Heart left ventricle (tissue), 16 donors: ENCODE data around the gene PROSER2. TPM values are rescaled to one million over a fixed set of nuclear protein-coding genes. Genes with fewer than 3 reads are reported as not detected.

ENCODE experiments used
- ATAC-seq, 4 donors: fragments of 200-7000 bp; cut with Tn5 transposase; one replicate each; pipeline ENCODE4 v1.9.1; 2020 to 2022; ENCODE audit warnings: moderate library complexity in 4 of 4, mild to moderate bottlenecking in 3 of 4, moderate number of reproducible peaks in 1 of 4
- DNase-seq, 5 donors: peaks; one replicate each; pipeline ENCODE4 v3.0.0-alpha.2; 2020
- H3K27ac ChIP-seq, 12 donors: fragments of 200-600 bp; sonication (generic) in 4 of 12; one replicate each; pipeline versions ENCODE4 v1.5.0 to v1.8.0; 2016 to 2022; ENCODE audit warnings: mild to moderate bottlenecking in 2 of 12
- H3K27me3 ChIP-seq, 9 donors: fragments of 200-600 bp; sonication (generic) in 2 of 9; one replicate each; pipeline versions ENCODE4 v1.5.1 to v1.8.0; 2016 to 2022; ENCODE audit warnings: mild to moderate bottlenecking in 3 of 9
- H3K36me3 ChIP-seq, 9 donors: fragments of 200-600 bp; sonication (generic) in 2 of 9; one replicate each; pipeline versions ENCODE4 v1.5.0 to v1.8.0; 2018 to 2022; ENCODE audit warnings: mild to moderate bottlenecking in 2 of 9
- H3K4me1 ChIP-seq, 12 donors: fragments of 200-600 bp; sonication (generic) in 4 of 12; one replicate each; pipeline versions ENCODE4 v1.5.0 to v1.8.0; 2016 to 2022; ENCODE audit warnings: mild to moderate bottlenecking in 3 of 12
- H3K4me3 ChIP-seq, 12 donors: fragments of 200-600 bp; sonication (generic) in 4 of 12; one replicate each; pipeline versions ENCODE4 v1.5.0 to v1.8.0; 2017 to 2022; ENCODE audit warnings: mild to moderate bottlenecking in 9 of 12, moderate library complexity in 4 of 12
- H3K9me3 ChIP-seq, 12 donors: fragments of 200-600 bp; sonication (generic) in 4 of 12; one replicate each; pipeline versions ENCODE4 v1.5.0 to v1.8.0; 2016 to 2022; ENCODE audit warnings: mild to moderate bottlenecking in 1 of 12
- POLR2A ChIP-seq, 2 donors: fragments of 450-650 bp; IDR thresholded peaks; one replicate each; pipeline ENCODE4 v1.6.1; 2017; ENCODE audit warnings: antibody characterized with exemption in 2 of 2, mild to moderate bottlenecking in 2 of 2, moderate library complexity in 2 of 2
- WGBS, 4 donors: extraction: QIAGEN DNeasy Blood & Tissue Kit in 2 of 4; methylation state at CpG; one replicate each; pipeline versions ENCODE4 v1.1.5 to v1.1.7; 2013 to 2018; 5-methylcytosine and 5-hydroxymethylcytosine counted together
- intact Hi-C, 10 donors: fragments of 100-400 bp; cut with DNase I; formaldehyde crosslinking; loops; one replicate each; pipeline versions ENCODE4 v1.11.1 to v1.14.2; 2022
- polyA plus RNA-seq, 2 donors: library from polyadenylated mRNA; stranded (reverse); fragments of 200-250 nt; gene quantifications; one replicate each; pipeline ENCODE4 v1.2.3, GENCODE V29; 2013
- total RNA-seq, 9 donors: library from RNA; depleted of rRNA in 2 of 9; stranded (reverse); fragments of >200 nt in 2 of 9; fragmentation: NEBNext Ultra II Directional in 3 of 9; extraction: Animal tissue kit (Norgen Biotek cat#: 25700) in 3 of 9; gene quantifications; one replicate each; pipeline versions ENCODE4 v1.1.0 to v1.2.4, GENCODE V29; 2016 to 2023
- TF ChIP-seq, protein P1 (sequence below), 12 donors: fragments of 200-600 bp; sonication (generic) in 4 of 12; IDR thresholded peaks; one replicate each; pipeline versions ENCODE4 v1.5.0 to v1.8.0; 2018 to 2022; ENCODE audit warnings: antibody characterized with exemption in 12 of 12, mild to moderate bottlenecking in 5 of 12
- donor health status: ischemic (EF 13 %, LVEDD 7.1; RV severe dilation, severe dysfunction).
- donor health status: healthy with polysubstance abuse.
- donor health status: DM: no; HTN: yes; CAD: no.
- donor health status: DM: no; HTN: no; CAD: no.
- donor health status: ischemic (EF 25% LVEDD 6.9; RV normal size, moderate dysfunction).
- donor health status: ischemic (EF 25% LVEDD 5.7; RV mildly dilated, moderate dysfunction).
- donor health status: healthy.
- donor health status: DM: yes; HTN: yes; CAD: no.
- donor health status: ischemic (EF 35%, LVEDD 5.7; RV mildly dilated, moderate dysfunction).
- donor health status: nonischemic (EF 11% LVEDD 7.7; RV severe dilation, severe dysfunction).
- donor health status: DM: yes; HTN: yes; CAD: no.
- donor health status: PGD.
- donor health status: ischemic (EF 29% LVEDD 5.4; RV normal size, mild dysfunction).
- donor health status: nonischemic (EF 23%, LVEDD 6.1; RV moderate dilation, normal function).

Gene PROSER2
- total and polyA plus RNA-seq, 11 donors: 0.38 to 3.3 (median 0.83) TPM

DNA sequence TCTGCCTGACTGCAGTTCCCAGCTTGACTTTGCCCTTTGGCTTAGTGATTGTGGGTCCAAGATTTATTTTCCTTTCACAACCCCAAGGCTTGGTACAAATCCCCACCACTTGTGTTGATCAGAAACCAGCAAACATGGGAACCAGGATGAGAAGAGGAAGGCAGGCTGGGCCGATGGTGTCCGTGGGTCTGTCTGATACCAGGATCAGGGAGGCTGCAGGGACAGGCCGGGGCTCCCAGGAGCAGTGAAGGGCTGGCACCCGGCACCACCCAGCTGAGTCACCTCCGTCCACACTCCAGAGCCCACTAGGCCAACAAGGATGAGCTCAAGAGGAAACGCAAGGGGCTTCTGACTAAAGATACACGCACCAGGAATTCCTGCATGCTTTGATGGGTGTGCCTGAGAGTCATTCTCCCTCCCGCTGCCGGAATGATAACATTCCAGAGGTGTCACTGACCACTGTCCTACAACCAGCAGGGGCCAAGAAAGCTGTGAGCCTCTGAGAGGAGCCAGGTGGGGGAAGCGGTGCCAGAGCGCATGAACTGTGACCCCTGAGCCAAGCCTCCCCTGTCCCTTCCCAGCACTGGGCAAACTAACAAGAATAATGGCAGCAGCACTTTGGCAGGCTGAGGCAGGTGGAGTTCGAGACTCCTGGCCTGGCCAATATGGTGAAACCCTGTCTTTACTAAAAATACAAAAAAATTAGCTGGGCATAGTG, 29.2 kb upstream of the PROSER2 start:
- peaks cover 0 to 5% (median 0%) of the 10 kb centered on the region in 12 donors for H3K4me1 ChIP-seq
- no peak for ATAC-seq
- 76 to 85% (median 78%) methylated on average over 12 of the region's 12 CpGs for WGBS, 4 donors

GRCh38 chr10:11794566-11794965, 28.6 kb upstream of the PROSER2 start:
- 94 to 98% (median 95%) methylated on average over 5 of the region's 5 CpGs for WGBS, 4 donors

More for the DNA sequence above, 29.2 kb upstream of the PROSER2 start:
- TF ChIP-seq, protein P1, sequence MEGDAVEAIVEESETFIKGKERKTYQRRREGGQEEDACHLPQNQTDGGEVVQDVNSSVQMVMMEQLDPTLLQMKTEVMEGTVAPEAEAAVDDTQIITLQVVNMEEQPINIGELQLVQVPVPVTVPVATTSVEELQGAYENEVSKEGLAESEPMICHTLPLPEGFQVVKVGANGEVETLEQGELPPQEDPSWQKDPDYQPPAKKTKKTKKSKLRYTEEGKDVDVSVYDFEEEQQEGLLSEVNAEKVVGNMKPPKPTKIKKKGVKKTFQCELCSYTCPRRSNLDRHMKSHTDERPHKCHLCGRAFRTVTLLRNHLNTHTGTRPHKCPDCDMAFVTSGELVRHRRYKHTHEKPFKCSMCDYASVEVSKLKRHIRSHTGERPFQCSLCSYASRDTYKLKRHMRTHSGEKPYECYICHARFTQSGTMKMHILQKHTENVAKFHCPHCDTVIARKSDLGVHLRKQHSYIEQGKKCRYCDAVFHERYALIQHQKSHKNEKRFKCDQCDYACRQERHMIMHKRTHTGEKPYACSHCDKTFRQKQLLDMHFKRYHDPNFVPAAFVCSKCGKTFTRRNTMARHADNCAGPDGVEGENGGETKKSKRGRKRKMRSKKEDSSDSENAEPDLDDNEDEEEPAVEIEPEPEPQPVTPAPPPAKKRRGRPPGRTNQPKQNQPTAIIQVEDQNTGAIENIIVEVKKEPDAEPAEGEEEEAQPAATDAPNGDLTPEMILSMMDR (IDR thresholded peaks at IDR 0.05): no peak
- TF ChIP-seq POLR2A (IDR thresholded peaks at IDR 0.05): no peak
- intact Hi-C loops: loop anchor here in 3 of 10 donors (5.0 kb wide), 1 partner anchor 193 kb away; no protein-coding TSS in a partner anchor
- Histone ChIP-seq H3K27ac (no peak overlapping the region), H3K27me3 (peaks cover 0 to 12% (median 0%) of the 10 kb centered on the region in 9 donors), H3K9me3 (no peaks in the 10 kb centered on the region), H3K36me3 (no peaks in the 10 kb centered on the region), H3K4me3 (no peak overlapping the region)
- no peak for DNase-seq

GRCh38 chr10:11795101-11795920, 27.8 kb upstream of the PROSER2 start:
- WGBS, 4 donors: 90 to 96% (median 95%) methylated on average over 25 of the region's 25 CpGs
- DNase-seq (no peak), ATAC-seq (peak in 1 of 4 donors; percentile 41)
- Histone ChIP-seq H3K9me3 (no peaks in the 10 kb centered on the region), H3K27me3 (peaks cover 0 to 12% (median 0%) of the 10 kb centered on the region in 9 donors), H3K27ac (no peak overlapping the region), H3K4me3 (no peak overlapping the region), H3K4me1 (peaks cover 0 to 7% (median 0%) of the 10 kb centered on the region in 12 donors), H3K36me3 (no peaks in the 10 kb centered on the region)
- TF ChIP-seq POLR2A (IDR thresholded peaks at IDR 0.05): no peak
- TF ChIP-seq, protein P1 (IDR thresholded peaks at IDR 0.05): no peak
- intact Hi-C loops: no loop called here

More at GRCh38 chr10:11794566-11794965, 28.6 kb upstream of the PROSER2 start:
- no peak overlapping the region for H3K27ac ChIP-seq
- no peak overlapping the region for H3K4me3 ChIP-seq
- TF ChIP-seq POLR2A (IDR thresholded peaks at IDR 0.05): no peak
- TF ChIP-seq, protein P1 (IDR thresholded peaks at IDR 0.05): no peak
- no peaks in the 10 kb centered on the region for H3K9me3 ChIP-seq
- H3K4me1 ChIP-seq: peaks cover 0 to 7% (median 0%) of the 10 kb centered on the region in 12 donors
- peaks cover 0 to 12% (median 0%) of the 10 kb centered on the region in 9 donors for H3K27me3 ChIP-seq
- DNase-seq (no peak), ATAC-seq (no peak)
- intact Hi-C loops: loop anchor here in 3 of 10 donors (5.0 kb wide), 1 partner anchor 193 kb away; no protein-coding TSS in a partner anchor
- no peaks in the 10 kb centered on the region for H3K36me3 ChIP-seq

DNA sequence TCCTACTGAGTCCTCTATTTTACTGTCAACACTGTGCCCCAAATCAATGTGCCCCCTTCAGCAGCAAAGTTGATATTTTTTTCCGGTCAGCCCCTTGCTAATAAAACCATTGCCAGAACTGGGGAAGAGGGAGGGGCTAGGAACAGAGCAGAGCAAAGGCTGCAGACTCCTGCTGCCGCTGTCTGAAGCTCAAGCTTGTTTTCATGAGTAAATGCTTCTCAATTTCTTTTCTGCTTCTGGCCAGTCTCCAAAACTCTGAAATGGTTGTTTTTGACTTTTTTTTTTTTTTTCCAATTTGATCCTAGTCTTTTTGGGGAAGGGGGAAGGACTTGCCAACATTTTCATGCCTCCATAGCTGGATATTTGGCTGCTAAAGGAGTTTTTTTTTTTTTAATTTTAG, 26.7 kb upstream of the PROSER2 start:
- intact Hi-C loops: no loop called here
- no peak overlapping the region for H3K4me3 ChIP-seq
- H3K9me3 ChIP-seq: no peaks in the 10 kb centered on the region
- 58 to 67% (median 61%) methylated on average over 2 of the region's 2 CpGs for WGBS, 4 donors
- no peak for ATAC-seq
- DNase-seq: no peak
- TF ChIP-seq POLR2A (IDR thresholded peaks at IDR 0.05): no peak
- TF ChIP-seq, protein P1 (IDR thresholded peaks at IDR 0.05): no peak
- H3K27me3 ChIP-seq: peaks cover 0 to 7% (median 0%) of the 10 kb centered on the region in 9 donors
- H3K4me1 ChIP-seq: peaks cover 0 to 7% (median 0%) of the 10 kb centered on the region in 12 donors
- no peaks in the 10 kb centered on the region for H3K36me3 ChIP-seq
- no peak overlapping the region for H3K27ac ChIP-seq
